ENCODE data around the gene POU3F1.
A peak's percentile ranks its signal among the peaks of the same experiment; 100 is the strongest.

Gene POU3F1

GRCh38 chr1:38027201-38028104, 19.1 kb downstream of the POU3F1 start:
- no peak for DNase-seq

GRCh38 chr1:38026592-38027200, 19.9 kb downstream of the POU3F1 start:
- peak; percentile 67 to 77 for DNase-seq

GRCh38 chr1:38025664-38026063, 20.9 kb downstream of the POU3F1 start:
- DNase-seq = no peak

- no peak for DNase-seq
Observed at GRCh38 chr1:38025233-38025632, 21.4 kb downstream of the POU3F1 start.

GRCh38 chr1:38022810-38023209, 23.8 kb downstream of the POU3F1 start:
- no peak for DNase-seq

GRCh38 chr1:38021969-38022368, 24.6 kb downstream of the POU3F1 start:
- no peak for DNase-seq

GRCh38 chr1:38020396-38020795, 26.2 kb downstream of the POU3F1 start:
- no peak for DNase-seq

- no peak for DNase-seq
Observed at GRCh38 chr1:38018864-38019343, 27.7 kb downstream of the POU3F1 start.

GRCh38 chr1:38015978-38016725, 30.4 kb downstream of the POU3F1 start:
- no peak for DNase-seq

GRCh38 chr1:38014724-38015424, 31.7 kb downstream of the POU3F1 start:
- DNase-seq = no peak

GRCh38 chr1:38014171-38014570, 32.4 kb downstream of the POU3F1 start:
- DNase-seq = no peak

- DNase-seq = no peak
Observed at GRCh38 chr1:38013227-38013622, 33.4 kb downstream of the POU3F1 start.

- peak; percentile 89 for DNase-seq
Observed at GRCh38 chr1:38012363-38013226, 34.0 kb downstream of the POU3F1 start, which contains the start of gene UTP11. UTP11 (plus strand) TSS chr1:38012734; CDS start chr1:38012803, 69 bp downstream.

- no peak for DNase-seq
Observed at GRCh38 chr1:38009841-38010180, 36.8 kb downstream of the POU3F1 start.

- DNase-seq = peak; percentile 72 to 78
Observed at GRCh38 chr1:38009088-38009840, 37.3 kb downstream of the POU3F1 start.

GRCh38 chr1:38006008-38006828, 40.4 kb downstream of the POU3F1 start:
- DNase-seq = no peak

- DNase-seq = peak; percentile 68 to 74
Observed at GRCh38 chr1:38005195-38006007, 41.2 kb downstream of the POU3F1 start, which contains the start of gene FHL3. FHL3 (minus strand) TSS chr1:38005514; CDS start chr1:37999412, 6,102 bp downstream.

- peak; percentile 52 to 56 for DNase-seq
Observed at GRCh38 chr1:38004284-38005108, 42.1 kb downstream of the POU3F1 start.
